ENCODE measurements around the gene DLL4.

Gene DLL4

DNA sequence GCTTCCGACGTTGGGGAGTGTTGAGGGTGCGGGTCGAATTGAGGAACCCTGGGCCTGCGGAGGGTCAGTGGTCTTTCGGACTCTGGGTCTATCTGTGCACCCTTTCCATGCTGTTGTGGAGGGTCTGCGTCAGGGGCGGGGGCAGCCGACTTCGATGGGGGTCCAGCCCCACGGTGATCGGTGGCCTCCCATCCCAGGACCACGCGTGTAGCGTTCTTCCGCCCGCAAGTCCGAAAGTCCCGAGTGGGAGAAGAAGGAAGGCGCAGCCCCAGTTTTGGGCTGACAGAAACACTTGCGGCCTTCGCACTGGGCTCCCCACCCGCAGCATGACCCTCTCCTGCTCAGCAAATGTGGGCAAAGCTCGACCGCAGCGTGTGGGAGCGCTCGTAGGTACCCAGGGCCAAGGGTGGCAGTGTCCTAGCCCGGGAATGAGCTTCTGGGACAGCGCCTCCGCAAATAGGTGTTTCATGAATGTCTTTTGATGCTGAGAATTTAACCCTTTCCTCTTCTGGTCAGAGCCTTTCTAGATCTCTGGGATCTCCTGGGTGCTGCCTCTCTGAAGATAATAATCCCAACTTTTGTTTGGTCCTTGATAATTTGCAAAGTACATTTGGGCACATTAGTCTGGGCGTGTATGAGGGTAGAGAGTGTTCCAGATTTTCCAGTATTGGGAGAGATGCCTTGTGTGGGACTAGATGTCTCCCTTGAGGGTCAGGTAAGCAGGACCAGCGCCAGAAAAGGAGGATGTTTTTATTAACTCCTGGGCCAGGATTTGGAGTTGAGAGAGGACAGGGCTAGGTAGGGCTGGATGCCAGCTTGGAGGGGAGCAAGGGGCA, 2.3 kb upstream of the DLL4 start:
- no peak for DNase-seq (ENCODE audit: low spot score)

- DNase-seq (ENCODE audit: low spot score): no peak
These were observed 1.7 kb upstream of the DLL4 start for GRCh38 chr15:40927495-40927872.

DNA sequence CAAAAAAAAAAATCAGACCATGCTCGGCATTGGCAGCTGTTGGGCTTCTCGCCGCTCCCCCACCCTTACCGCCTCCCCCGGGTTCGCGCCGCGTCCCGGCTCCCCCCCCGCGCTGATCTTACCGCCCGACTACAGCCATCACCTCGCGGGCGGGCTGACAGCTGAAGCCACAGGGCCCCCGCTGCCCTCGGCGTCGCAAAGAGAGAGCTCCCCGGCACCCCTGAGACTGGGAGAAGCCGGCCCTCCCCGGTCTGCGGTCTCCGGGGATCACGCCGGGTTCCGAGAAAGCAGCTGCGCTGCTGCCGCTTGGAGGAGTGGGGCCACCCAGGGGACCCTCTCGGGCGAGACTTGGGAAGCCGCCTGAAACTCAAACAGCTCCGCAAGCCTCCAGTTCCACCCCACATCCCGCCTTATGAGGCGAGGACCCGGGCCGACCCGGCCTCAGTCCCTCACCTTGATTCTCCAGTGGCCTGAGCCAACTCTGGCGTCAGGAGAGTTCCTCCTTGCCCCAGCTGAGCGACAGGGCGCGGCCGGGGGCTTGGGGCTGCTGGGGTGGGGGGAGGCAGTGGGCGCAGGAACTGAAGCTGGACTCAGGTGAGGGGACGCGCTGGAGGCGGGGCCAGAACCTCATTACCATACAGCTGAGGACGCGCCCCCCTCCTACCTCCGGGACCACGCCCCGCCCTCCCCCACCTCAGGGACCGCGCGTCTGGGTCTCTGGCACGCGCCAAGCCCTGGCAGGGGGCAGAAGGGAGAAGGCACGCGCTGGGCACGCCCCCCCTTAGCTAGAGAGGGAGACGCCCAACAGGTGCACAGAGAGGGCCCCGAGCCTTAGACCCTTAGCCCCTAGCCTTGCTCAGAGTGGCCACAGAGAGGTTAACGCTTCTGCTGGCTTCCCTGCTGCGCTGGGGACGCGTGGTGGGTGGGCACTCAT, 1.0 kb upstream of the DLL4 start:
- no peak for DNase-seq (ENCODE audit: low spot score)

- DNase-seq (ENCODE audit: low spot score): peak; percentile 65
These were observed 705 bp downstream of the DLL4 start for GRCh38 chr15:40929660-40930429.

GRCh38 chr15:40930430-40931299, 1.5 kb downstream of the DLL4 start:
- peak; percentile 68 for DNase-seq (ENCODE audit: low spot score)

GRCh38 chr15:40931300-40932142, 2.4 kb downstream of the DLL4 start:
- no peak for DNase-seq (ENCODE audit: low spot score)

GRCh38 chr15:40932156-40932555, 3.0 kb downstream of the DLL4 start:
- DNase-seq (ENCODE audit: low spot score): no peak

DNA sequence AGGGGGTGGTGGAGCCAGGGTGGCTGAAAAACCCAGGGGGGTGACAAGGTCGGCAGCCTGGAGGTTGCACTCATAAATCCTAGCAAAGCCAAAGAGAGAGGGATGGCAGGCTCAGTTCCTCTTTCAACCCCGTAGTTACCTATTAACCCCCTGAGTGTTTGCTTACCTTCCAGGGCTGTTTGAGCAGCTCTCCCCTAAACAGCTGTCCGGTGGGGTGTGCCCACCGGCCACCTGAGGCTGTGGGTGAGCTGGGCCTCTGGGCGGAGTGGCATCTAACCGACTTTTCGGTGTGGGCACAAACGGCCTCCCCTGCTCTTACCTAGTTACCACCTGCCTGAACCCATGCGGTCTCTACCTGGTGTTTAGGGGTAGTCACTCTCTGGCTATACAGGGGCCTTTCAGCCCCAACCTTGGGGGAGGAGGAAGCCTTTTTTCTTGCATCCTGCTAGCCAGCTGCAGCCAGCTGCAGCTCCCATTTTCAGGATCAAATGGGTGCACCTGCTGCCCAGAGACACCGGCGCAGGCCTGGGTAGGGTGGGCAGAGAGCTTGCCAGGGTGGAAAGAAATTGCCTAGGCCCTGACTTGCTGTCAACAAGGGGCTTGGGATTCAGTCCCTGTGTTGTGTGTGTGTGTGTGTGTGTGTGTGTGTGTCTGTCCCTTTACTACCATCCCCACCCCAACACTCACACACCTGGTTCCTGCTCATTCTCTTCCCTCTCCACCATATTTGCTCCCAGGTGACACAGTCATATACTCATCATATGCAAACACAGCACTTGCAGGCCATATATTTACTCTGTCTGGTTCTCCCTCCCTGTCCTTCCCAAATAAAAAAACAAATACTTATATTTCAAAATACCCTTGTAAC, 3.7 kb downstream of the DLL4 start:
- DNase-seq (ENCODE audit: low spot score): no peak

DNA sequence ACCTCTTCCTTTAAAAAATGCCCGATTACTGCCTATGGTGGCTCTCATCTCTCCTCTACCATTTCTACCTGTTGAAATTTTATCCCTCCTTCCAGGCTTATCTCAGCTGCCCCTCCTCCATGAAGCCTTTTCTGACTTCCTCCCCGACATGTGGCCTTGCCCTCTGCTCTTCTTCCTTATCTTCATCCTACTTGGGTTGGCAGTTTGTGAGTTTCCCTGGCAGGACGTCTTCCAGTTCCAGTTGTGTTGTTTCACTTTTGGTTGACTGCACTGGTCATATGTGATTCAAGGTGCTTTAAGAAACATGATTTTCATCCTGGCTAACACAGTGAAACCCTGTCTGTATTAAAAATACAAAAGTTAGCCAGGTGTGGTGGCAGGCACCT, 4.4 kb downstream of the DLL4 start:
- DNase-seq (ENCODE audit: low spot score): no peak

- no peak for DNase-seq (ENCODE audit: low spot score)
These were observed 5.3 kb downstream of the DLL4 start for GRCh38 chr15:40934457-40934856.

DNA sequence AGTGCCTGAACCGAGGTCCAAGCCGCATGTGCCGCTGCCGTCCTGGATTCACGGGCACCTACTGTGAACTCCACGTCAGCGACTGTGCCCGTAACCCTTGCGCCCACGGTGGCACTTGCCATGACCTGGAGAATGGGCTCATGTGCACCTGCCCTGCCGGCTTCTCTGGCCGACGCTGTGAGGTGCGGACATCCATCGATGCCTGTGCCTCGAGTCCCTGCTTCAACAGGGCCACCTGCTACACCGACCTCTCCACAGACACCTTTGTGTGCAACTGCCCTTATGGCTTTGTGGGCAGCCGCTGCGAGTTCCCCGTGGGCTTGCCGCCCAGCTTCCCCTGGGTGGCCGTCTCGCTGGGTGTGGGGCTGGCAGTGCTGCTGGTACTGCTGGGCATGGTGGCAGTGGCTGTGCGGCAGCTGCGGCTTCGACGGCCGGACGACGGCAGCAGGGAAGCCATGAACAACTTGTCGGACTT, 7.1 kb downstream of the DLL4 start:
- no peak for DNase-seq (ENCODE audit: low spot score)

DNA sequence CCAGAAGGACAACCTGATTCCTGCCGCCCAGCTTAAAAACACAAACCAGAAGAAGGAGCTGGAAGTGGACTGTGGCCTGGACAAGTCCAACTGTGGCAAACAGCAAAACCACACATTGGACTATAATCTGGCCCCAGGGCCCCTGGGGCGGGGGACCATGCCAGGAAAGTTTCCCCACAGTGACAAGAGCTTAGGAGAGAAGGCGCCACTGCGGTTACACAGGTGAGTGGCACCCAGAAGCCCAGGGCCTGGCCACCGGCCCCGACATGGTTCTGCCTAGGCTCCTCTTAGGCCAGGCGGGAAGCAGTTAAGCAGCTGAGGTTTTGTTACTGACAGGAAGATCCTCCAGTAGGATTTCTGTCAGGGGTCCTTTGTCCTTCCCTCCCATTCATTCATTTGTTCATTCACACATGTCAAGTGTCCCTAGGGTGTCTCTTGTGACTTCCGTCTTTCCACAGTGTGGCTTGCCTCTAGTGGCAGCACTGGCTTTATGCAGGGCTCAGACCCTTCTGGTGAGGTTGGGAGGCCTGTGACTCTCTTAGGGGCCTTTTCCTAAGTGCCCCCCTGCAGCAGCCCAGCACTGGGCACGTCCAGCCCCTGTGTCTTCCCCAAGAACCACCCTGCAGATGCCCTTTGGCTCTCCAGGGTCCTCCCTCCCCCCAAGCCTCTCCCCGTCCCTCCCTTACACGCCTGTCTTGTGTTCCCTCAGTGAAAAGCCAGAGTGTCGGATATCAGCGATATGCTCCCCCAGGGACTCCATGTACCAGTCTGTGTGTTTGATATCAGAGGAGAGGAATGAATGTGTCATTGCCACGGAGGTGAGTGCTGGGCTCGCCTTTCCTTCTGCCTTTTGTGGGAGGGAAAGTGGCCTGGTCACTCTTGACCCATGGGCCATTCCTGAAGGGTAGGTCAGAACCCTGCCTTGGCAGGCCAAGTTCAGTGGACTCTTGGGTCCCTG, 7.8 kb downstream of the DLL4 start:
- no peak for DNase-seq (ENCODE audit: low spot score)

- DNase-seq (ENCODE audit: low spot score): peak; percentile 61
These were observed 8.8 kb downstream of the DLL4 start for GRCh38 chr15:40937762-40938535.

GRCh38 chr15:40938536-40938870, 9.4 kb downstream of the DLL4 start:
- DNase-seq (ENCODE audit: low spot score): no peak

DNA sequence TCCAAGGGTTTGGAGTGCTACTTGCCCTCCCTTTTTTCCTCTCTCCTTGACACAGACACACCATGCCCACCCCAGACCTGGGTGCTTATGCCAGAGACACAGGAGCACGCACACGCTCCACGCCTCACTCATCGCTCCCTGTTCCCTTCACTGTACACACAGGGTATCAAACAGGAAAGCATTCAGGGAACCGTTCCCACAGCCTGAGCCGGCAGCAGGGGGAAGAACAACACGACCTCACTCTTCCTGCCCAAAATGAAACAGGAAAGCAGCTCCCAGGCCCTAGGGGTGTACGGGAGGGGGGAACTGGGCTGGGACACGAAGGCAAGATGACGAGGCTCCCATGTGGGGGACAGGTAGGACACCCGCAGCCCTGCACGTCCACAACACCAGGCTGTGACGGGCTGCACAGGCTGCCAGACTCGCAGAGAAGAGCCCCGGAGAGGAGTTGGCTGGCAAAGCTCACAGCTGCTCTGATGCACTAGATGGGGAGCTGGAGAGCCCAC, 11.2 kb downstream of the DLL4 start:
- DNase-seq (ENCODE audit: low spot score): no peak

GRCh38 chr15:40941068-40941527, 12.0 kb downstream of the DLL4 start:
- no peak for DNase-seq (ENCODE audit: low spot score)
